ENCODE measurements around the gene PCDHB10. TPM values are rescaled to one million over a fixed set of nuclear protein-coding genes. Genes with fewer than 3 reads are reported as not detected.

The PCDHB10 gene
- total RNA-seq (2.3 TPM), polyA plus RNA-seq (ENCODE audit: insufficient read depth, low read depth, low replicate concordance) (0.73 TPM)
- long read RNA-seq, donor 1, transcript PCDHB10-201 (1 exons, 3,290 nt), result major isoform, 7 of 7 reads
- long read RNA-seq, donor 1, partial matches to known transcripts, result 0 of 7 reads
- long read RNA-seq, donor 1, other reads (novel, unspliced or antisense), result 0 of 7 reads
- long read RNA-seq, donor 2, partial matches to known transcripts, result 0 of 3 reads
- long read RNA-seq, donor 2, other reads (novel, unspliced or antisense), result 0 of 3 reads
- long read RNA-seq, donor 3, transcript PCDHB10-201 (1 exons, 3,290 nt), result major isoform, 5 of 5 reads
- long read RNA-seq, donor 3, partial matches to known transcripts, result 0 of 5 reads
- long read RNA-seq, donor 3, other reads (novel, unspliced or antisense), result 0 of 5 reads
- long read RNA-seq, donor 4, transcript PCDHB10-201 (1 exons, 3,290 nt), result major isoform, 6 of 6 reads
- long read RNA-seq, donor 4, partial matches to known transcripts, result 0 of 6 reads
- long read RNA-seq, donor 4, other reads (novel, unspliced or antisense), result 0 of 6 reads
- long read RNA-seq, donor 5, result 0 reads
- long read RNA-seq, donor 6, partial matches to known transcripts, result 0 of 1 reads
- long read RNA-seq, donor 6, other reads (novel, unspliced or antisense), result 0 of 1 reads
- long read RNA-seq, donor 7, partial matches to known transcripts, result 0 of 2 reads
- long read RNA-seq, donor 7, other reads (novel, unspliced or antisense), result 0 of 2 reads
- long read RNA-seq, donor 8, partial matches to known transcripts, result 0 of 4 reads
- long read RNA-seq, donor 8, other reads (novel, unspliced or antisense), result 0 of 4 reads
- long read RNA-seq, donor 9, partial matches to known transcripts, result 0 of 2 reads
- long read RNA-seq, donor 9, other reads (novel, unspliced or antisense), result 0 of 2 reads
- long read RNA-seq, donor 10, partial matches to known transcripts, result 0 of 3 reads
- long read RNA-seq, donor 10, other reads (novel, unspliced or antisense), result 0 of 3 reads

DNA sequence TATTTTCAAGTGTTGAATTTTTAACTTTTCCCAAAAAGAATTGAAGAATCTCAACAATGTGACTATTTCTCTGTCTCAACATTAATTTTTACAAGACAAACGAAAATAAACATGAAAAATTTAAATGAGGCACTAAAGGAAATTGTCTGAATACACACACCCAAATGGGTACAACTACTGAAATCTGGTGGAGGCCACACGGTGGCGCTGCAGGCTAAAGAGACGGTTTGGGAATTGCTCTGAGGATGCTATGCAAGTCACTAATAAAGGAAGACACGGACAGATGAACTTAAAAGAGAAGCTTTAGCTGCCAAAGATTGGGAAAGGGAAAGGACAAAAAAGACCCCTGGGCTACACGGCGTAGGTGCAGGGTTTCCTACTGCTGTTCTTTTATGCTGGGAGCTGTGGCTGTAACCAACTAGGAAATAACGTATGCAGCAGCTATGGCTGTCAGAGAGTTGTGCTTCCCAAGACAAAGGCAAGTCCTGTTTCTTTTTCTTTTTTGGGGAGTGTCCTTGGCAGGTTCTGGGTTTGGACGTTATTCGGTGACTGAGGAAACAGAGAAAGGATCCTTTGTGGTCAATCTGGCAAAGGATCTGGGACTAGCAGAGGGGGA, at the start of gene PCDHB10:
PCDHB10 (plus strand) TSS at position 244 of the 616 bp plus-strand sequence; CDS start at position 444, 200 bp downstream.
- H3K27ac ChIP-seq (ENCODE audit: low read depth in 2 of 2, low read length in 2 of 2), result no peak within 1 kb of the TSS
- TF ChIP-seq, protein P1, sequence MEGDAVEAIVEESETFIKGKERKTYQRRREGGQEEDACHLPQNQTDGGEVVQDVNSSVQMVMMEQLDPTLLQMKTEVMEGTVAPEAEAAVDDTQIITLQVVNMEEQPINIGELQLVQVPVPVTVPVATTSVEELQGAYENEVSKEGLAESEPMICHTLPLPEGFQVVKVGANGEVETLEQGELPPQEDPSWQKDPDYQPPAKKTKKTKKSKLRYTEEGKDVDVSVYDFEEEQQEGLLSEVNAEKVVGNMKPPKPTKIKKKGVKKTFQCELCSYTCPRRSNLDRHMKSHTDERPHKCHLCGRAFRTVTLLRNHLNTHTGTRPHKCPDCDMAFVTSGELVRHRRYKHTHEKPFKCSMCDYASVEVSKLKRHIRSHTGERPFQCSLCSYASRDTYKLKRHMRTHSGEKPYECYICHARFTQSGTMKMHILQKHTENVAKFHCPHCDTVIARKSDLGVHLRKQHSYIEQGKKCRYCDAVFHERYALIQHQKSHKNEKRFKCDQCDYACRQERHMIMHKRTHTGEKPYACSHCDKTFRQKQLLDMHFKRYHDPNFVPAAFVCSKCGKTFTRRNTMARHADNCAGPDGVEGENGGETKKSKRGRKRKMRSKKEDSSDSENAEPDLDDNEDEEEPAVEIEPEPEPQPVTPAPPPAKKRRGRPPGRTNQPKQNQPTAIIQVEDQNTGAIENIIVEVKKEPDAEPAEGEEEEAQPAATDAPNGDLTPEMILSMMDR (IDR thresholded peaks at IDR 0.05; ENCODE audit: borderline replicate concordance, extremely low read depth, insufficient read depth), result peak; percentile 22
- H3K27me3 ChIP-seq (ENCODE audit: control insufficient read depth, insufficient read depth, low read length), result no peaks in the 10 kb centered on the region
- H3K36me3 ChIP-seq (ENCODE audit: control insufficient read depth in 2 of 3, insufficient read depth in 3 of 3, low read length in 3 of 3), result no peaks in the 10 kb centered on the region
- no peaks in the 10 kb centered on the region for H3K4me1 ChIP-seq (ENCODE audit: control insufficient read depth in 2 of 3, insufficient read depth in 2 of 3, low read depth in 1 of 3, low read length in 3 of 3)
- peak within 1 kb of the TSS in 1 of 3 donors; percentile 36 for H3K4me3 ChIP-seq (ENCODE audit: low read length in 3 of 3)
- DNase-seq (peak in 4 of 5 donors; percentile 32 to 43 (median 34)), FAIRE-seq (no peak)
- no peak within 1 kb of the TSS for H3K9ac ChIP-seq (ENCODE audit: low read length in 3 of 3)
- H3K9me3 ChIP-seq (ENCODE audit: control insufficient read depth in 2 of 3, insufficient read depth in 1 of 3, low read length in 3 of 3), result peaks cover 0 to 24% (median 5%) of the 10 kb centered on the region in 3 donors
- intact Hi-C loops (cut with DNase I), result no loop called here

DNA sequence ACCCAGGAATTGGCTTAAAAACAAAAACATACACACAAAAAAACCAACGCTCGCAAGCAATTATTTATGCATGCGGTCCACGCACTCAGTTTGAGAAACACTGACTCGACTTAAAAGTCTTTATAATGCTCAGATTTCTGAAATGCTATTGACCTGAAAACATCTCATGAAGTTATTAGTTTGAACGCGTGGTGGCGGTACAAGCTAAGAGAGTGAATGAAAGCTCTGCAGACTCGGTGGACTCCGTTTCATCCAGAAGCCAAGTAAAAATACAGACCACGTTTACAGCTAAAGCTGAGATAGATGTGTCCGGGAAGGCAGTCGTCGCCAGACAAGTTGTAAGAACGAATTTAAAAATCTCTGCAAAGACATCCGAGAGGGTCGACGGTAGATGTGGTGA, 42.3 kb upstream of the PCDHB10 start, which contains the start of gene PCDHB6:
PCDHB6 (plus strand) TSS at position 246 of the 400 bp plus-strand sequence. CDS start 201 bp downstream, outside the sequence.
- no peaks in the 10 kb centered on the region for H3K27me3 ChIP-seq (ENCODE audit: control insufficient read depth, insufficient read depth, low read length)
- TF ChIP-seq, protein P1 (IDR thresholded peaks at IDR 0.05; ENCODE audit: borderline replicate concordance, extremely low read depth, insufficient read depth), result peak; percentile 13
- H3K36me3 ChIP-seq (ENCODE audit: control insufficient read depth in 2 of 3, insufficient read depth in 3 of 3, low read length in 3 of 3), result no peaks in the 10 kb centered on the region
- no peaks in the 10 kb centered on the region for H3K4me1 ChIP-seq (ENCODE audit: control insufficient read depth in 2 of 3, insufficient read depth in 2 of 3, low read depth in 1 of 3, low read length in 3 of 3)
- no peak for FAIRE-seq
- intact Hi-C loops (cut with DNase I), result no loop called here
- H3K9ac ChIP-seq (ENCODE audit: low read length in 3 of 3), result no peak within 1 kb of the TSS
- no peak within 1 kb of the TSS for H3K27ac ChIP-seq (ENCODE audit: low read depth in 2 of 2, low read length in 2 of 2)
- H3K4me3 ChIP-seq (ENCODE audit: low read length in 3 of 3), result peak within 1 kb of the TSS in 1 of 3 donors; percentile 44
- H3K9me3 ChIP-seq (ENCODE audit: control insufficient read depth in 2 of 3, insufficient read depth in 1 of 3, low read length in 3 of 3), result peaks cover 2 to 34% (median 9%) of the 10 kb centered on the region in 3 donors
- peak in 3 of 5 donors; percentile 33 to 57 (median 51) for DNase-seq

DNA sequence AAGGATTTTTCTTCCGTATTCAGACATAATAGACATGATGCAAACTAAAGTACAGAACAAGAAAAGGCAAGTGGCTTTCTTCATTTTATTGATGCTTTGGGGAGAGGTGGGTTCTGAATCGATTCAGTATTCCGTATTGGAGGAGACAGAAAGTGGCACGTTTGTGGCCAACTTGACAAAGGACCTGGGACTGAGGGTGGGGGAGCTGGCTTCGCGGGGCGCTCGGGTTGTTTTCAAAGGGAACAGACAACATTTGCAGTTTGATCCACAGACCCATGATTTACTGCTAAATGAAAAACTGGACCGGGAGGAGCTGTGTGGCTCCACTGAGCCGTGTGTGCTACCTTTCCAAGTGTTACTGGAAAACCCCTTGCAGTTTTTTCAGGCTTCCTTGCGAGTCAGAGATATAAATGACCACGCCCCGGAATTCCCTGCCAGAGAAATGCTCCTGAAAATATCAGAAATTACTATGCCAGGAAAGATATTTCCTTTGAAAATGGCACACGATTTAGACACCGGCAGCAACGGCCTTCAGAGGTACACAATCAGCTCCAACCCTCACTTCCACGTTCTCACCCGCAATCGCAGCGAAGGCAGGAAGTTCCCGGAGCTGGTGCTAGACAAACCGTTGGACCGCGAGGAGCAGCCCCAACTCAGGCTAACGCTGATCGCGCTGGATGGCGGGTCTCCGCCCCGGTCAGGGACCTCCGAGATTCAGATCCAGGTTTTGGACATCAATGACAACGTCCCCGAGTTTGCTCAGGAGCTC, 41.7 kb upstream of the PCDHB10 start:
- Histone ChIP-seq H3K4me1 (ENCODE audit: control insufficient read depth in 2 of 3, insufficient read depth in 2 of 3, low read depth in 1 of 3, low read length in 3 of 3) (no peaks in the 10 kb centered on the region), H3K27me3 (ENCODE audit: control insufficient read depth, insufficient read depth, low read length) (no peaks in the 10 kb centered on the region), H3K4me3 (ENCODE audit: low read length in 3 of 3) (peak overlapping the region in 1 of 3 donors; percentile 44), H3K36me3 (ENCODE audit: control insufficient read depth in 2 of 3, insufficient read depth in 3 of 3, low read length in 3 of 3) (no peaks in the 10 kb centered on the region), H3K9ac (ENCODE audit: low read length in 3 of 3) (no peak overlapping the region), H3K27ac (ENCODE audit: low read depth in 2 of 2, low read length in 2 of 2) (no peak overlapping the region), H3K9me3 (ENCODE audit: control insufficient read depth in 2 of 3, insufficient read depth in 1 of 3, low read length in 3 of 3) (peaks cover 2 to 34% (median 9%) of the 10 kb centered on the region in 3 donors)
- intact Hi-C loops (cut with DNase I), result no loop called here
- TF ChIP-seq, protein P1 (IDR thresholded peaks at IDR 0.05; ENCODE audit: borderline replicate concordance, extremely low read depth, insufficient read depth), result no peak
- no peak for DNase-seq
- no peak for FAIRE-seq

Measured in kidney (tissue), 22 donors.